ENCODE measurements around the gene UBE2D4.

DNA sequence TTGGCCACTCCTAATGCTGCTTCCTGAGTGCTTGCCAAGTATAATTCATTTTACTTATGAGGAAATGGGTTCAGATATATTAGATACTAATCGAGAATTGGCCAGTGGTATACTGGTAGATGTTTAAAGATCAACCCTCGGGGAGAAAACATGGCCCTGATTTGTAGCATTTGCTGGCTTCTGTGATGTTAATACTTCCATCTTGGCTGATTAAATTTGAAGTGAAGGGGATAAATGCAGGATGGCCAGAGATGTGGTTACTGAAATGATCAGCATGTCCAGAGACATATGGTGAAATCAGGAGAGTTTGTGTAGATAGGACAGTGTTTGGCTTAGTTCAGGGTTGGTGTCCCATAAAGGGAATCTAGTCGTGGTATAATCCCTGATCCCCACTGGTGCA lies 11.2 kb downstream of the UBE2D4 start:
- no peak for TF ChIP-seq EZH2 (IDR thresholded peaks at IDR 0.05; ENCODE audit: borderline replicate concordance, low read depth, low read length, poor library complexity, severe bottlenecking)
- no peak for TF ChIP-seq CTCF (conservative IDR thresholded peaks at IDR 0.05; ENCODE audit: low read depth, low read length)
